Activated T-helper 1 cell treated with Interleukin-2 at 50 U/mL for 16 hours (primary cell): ENCODE measurements around the gene LRIG1.

Experiments
- DNase-seq: peaks from one replicate; pipeline ENCODE4 v3.0.0-alpha.2; 2020; ENCODE audit warnings: low read depth

LRIG1 gene, protein sequence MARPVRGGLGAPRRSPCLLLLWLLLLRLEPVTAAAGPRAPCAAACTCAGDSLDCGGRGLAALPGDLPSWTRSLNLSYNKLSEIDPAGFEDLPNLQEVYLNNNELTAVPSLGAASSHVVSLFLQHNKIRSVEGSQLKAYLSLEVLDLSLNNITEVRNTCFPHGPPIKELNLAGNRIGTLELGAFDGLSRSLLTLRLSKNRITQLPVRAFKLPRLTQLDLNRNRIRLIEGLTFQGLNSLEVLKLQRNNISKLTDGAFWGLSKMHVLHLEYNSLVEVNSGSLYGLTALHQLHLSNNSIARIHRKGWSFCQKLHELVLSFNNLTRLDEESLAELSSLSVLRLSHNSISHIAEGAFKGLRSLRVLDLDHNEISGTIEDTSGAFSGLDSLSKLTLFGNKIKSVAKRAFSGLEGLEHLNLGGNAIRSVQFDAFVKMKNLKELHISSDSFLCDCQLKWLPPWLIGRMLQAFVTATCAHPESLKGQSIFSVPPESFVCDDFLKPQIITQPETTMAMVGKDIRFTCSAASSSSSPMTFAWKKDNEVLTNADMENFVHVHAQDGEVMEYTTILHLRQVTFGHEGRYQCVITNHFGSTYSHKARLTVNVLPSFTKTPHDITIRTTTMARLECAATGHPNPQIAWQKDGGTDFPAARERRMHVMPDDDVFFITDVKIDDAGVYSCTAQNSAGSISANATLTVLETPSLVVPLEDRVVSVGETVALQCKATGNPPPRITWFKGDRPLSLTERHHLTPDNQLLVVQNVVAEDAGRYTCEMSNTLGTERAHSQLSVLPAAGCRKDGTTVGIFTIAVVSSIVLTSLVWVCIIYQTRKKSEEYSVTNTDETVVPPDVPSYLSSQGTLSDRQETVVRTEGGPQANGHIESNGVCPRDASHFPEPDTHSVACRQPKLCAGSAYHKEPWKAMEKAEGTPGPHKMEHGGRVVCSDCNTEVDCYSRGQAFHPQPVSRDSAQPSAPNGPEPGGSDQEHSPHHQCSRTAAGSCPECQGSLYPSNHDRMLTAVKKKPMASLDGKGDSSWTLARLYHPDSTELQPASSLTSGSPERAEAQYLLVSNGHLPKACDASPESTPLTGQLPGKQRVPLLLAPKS

GRCh38 chr3:66500576-66501482 lies at the start of gene LRIG1:
Gene LRIG1 (minus strand): TSS chr3:66501022. CDS start chr3:66500407, 615 bp downstream.
- DNase-seq = peak; percentile 99

- DNase-seq = no peak
Observed at GRCh38 chr3:66544619-66545429, 44.0 kb upstream of the LRIG1 start.

GRCh38 chr3:66542153-66542552 lies 41.3 kb upstream of the LRIG1 start:
- DNase-seq = no peak

DNA sequence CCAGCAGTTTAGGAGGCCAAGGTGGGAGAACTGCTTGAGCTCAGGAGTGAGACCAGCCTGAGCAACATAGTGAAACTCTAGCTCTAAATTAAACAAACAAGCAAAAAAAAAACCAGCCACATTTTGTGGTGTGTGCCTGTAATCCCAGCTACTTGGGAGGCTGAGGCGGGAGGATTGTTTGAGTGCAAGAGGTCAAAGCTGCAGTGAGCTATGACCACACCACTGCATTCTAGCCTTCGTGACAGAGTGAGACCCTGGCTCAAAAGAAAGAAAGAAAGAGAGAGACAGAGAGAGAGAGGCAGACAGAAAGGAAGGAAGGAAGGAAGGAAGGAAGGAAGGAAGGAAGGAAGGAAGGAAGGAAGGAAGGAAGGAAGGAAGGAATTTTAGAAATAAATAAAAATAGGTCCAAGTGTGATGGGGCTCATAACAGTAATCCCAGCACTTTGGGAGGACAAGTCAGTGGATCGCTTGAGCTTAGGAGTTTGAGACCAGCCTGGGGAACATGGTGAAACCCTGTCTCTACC lies 38.7 kb upstream of the LRIG1 start:
- DNase-seq = no peak

GRCh38 chr3:66538390-66538789 lies 37.6 kb upstream of the LRIG1 start:
- DNase-seq = no peak

DNA sequence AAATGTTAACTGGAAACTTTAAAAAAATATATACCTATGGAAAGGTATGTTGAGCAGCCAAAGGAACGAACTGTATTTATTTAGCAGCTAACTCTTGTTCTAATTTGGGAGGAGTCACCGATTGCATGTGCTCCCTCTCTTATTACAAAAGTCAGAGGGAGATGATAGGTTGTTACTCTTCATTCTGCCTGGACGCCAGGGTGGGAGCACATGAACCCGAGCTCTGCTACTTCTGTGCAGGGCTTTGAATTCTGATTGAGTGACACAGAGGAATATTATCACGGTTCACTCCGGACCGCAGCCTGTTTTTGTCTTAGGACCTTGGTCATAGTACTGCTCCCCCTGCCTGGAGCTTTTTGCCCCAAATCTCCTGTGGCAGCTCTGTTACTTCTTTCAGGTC lies 36.9 kb upstream of the LRIG1 start:
- DNase-seq = no peak

DNA sequence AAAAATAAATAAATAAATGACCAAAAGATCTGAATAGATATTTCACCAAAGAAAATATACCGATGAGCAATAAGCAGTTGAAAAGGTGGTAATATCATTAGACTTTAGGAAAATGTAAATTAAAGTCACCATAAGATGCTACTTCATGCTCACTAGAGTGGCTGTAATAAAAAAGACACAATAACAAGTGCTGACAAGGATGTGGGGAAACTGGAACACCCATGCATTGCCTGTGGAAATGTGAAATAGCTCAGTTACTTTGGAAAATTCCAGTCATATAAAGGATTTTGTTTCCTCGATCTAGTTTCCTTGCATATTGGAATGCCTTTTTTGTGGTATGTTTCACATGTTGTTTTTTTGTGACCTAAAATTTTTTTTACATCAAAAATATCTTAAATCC lies 36.0 kb upstream of the LRIG1 start:
- DNase-seq = no peak

DNA sequence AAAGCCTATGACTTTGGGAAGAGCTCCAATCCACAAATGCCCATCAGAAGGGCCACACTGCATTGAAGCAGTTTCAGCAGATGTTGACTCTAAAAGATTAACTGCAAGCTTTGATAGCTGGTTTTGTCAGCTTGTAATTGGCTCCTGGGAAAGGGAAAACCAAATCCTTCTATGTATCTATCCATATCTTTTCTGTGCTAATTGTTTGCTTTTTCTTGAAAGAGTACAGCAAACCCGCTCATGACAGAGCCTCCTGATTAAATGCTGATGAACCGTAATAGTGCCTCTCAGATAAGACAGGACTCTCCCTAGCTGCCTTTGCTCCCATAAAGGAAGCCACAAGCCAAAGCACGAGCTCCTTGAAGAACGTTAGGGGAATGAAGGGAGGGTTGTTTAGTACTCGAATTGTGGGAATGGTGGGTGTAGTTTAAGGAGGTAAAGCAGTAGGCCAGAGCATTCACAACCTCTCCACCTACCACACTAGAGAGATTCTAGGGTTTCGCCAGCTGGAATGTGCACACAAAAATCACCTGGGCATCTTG lies 33.6 kb upstream of the LRIG1 start:
- DNase-seq = no peak

- no peak for DNase-seq
Observed at GRCh38 chr3:66532613-66533012, 31.8 kb upstream of the LRIG1 start.

GRCh38 chr3:66532160-66532587 lies 31.4 kb upstream of the LRIG1 start:
- no peak for DNase-seq

- no peak for DNase-seq
Observed at GRCh38 chr3:66531256-66531655, 30.4 kb upstream of the LRIG1 start.

DNA sequence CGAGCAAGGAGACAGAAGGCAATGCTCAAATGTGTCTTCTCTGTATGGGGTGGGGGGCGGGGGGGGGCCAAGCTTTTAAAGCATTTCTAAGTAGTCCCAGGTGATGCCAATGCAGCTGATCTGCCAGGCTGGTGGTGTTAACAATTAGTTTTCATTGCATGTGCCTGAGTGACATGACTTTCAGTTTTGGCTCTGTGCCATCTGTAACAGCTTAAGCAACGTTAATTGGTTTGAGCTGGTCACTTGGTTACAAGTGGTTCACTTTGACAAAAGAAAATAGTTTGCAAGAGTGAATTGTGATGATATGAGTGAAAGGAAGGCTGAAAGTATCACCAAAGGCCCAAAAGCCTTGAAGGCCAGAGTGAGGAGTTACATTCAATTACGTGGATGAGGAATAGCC lies 26.4 kb upstream of the LRIG1 start:
- no peak for DNase-seq

GRCh38 chr3:66525771-66526170 lies 24.9 kb upstream of the LRIG1 start:
- no peak for DNase-seq

GRCh38 chr3:66520724-66521123 lies 19.9 kb upstream of the LRIG1 start:
- DNase-seq = no peak

GRCh38 chr3:66518644-66519043 lies 17.8 kb upstream of the LRIG1 start:
- DNase-seq = no peak

- DNase-seq = no peak
Observed at GRCh38 chr3:66518126-66518525, 17.3 kb upstream of the LRIG1 start.

GRCh38 chr3:66517241-66517640 lies 16.4 kb upstream of the LRIG1 start:
- no peak for DNase-seq

DNA sequence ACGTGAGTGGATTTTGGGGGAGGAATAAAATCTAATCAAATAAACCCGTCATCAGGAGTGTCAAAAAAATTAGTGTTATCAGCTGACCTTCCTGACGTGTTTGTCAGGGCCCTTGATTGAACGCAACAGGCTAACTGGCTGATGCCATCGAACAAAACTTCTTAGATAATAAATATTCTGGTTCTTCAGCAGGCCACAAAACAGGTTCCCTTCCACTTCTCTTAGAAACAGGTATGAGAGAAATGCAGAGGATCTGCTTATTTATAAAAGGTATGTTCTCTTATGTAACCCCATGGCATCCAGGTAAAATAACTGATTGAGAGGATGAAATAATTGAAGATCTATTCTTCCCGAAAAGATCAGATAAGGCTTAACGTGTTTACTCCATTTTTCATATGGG lies 7.6 kb upstream of the LRIG1 start:
- DNase-seq = no peak

- no peak for DNase-seq
Observed at GRCh38 chr3:66507423-66508260, 6.8 kb upstream of the LRIG1 start.
